Activated T-cell treated with anti-CD3 and anti-CD28 coated beads, Interleukin-2, amount 50 U/mL, for 24 hours (primary cell): ENCODE results near the gene RIOK1.
A peak's percentile ranks its signal among the peaks of the same experiment; 100 is the strongest.

Experiments used
- DNase-seq: peaks from one replicate; pipeline ENCODE4 v3.0.0-alpha.2; 2020
- H3K27ac Mint-ChIP-seq: 2 replicates; pipeline ENCODE4 v1.8.0; 2020; ENCODE audit warnings: mild to moderate bottlenecking, mixed read lengths
- H3K27me3 Mint-ChIP-seq: 2 replicates; pipeline ENCODE4 v1.8.0; 2020; ENCODE audit warnings: mixed read lengths
- H3K36me3 Mint-ChIP-seq: 2 replicates; pipeline ENCODE4 v1.8.0; 2020; ENCODE audit warnings: low read depth, mixed read lengths
- H3K4me1 Mint-ChIP-seq: 2 replicates; pipeline ENCODE4 v1.8.0; 2020; ENCODE audit warnings: low read depth, mixed read lengths
- H3K4me3 Mint-ChIP-seq: 2 replicates; pipeline ENCODE4 v1.8.0; 2020; ENCODE audit warnings: mild to moderate bottlenecking, moderate library complexity, mixed read lengths
- H3K9me3 Mint-ChIP-seq: 2 replicates; pipeline ENCODE4 v1.8.0; 2020; ENCODE audit warnings: mixed read lengths

The RIOK1 gene

GRCh38 chr6:7390226-7390878, 744 bp downstream of the RIOK1 start:
- H3K27me3 Mint-ChIP-seq, result no peaks in the 10 kb centered on the region
- peak; percentile 31 for DNase-seq
- H3K4me3 Mint-ChIP-seq, result peak overlapping the region; percentile 93
- peaks cover 62% of the 10 kb centered on the region for H3K36me3 Mint-ChIP-seq
- H3K27ac Mint-ChIP-seq, result peak overlapping the region; percentile 98
- H3K4me1 Mint-ChIP-seq, result peaks cover 45% of the 10 kb centered on the region
- H3K9me3 Mint-ChIP-seq, result no peaks in the 10 kb centered on the region

- no peaks in the 10 kb centered on the region for H3K27me3 Mint-ChIP-seq
- no peaks in the 10 kb centered on the region for H3K9me3 Mint-ChIP-seq
- DNase-seq, result no peak
- peaks cover 45% of the 10 kb centered on the region for H3K4me1 Mint-ChIP-seq
- peaks cover 70% of the 10 kb centered on the region for H3K36me3 Mint-ChIP-seq
- peak overlapping the region; percentile 98 for H3K27ac Mint-ChIP-seq
- peak overlapping the region; percentile 93 for H3K4me3 Mint-ChIP-seq
Observed at GRCh38 chr6:7391151-7391550, 1.5 kb downstream of the RIOK1 start.

GRCh38 chr6:7392402-7392801, 2.8 kb downstream of the RIOK1 start:
- Mint-ChIP-seq H3K9me3 (no peaks in the 10 kb centered on the region), H3K27me3 (no peaks in the 10 kb centered on the region), H3K27ac (peak overlapping the region; percentile 39), H3K36me3 (peaks cover 80% of the 10 kb centered on the region), H3K4me1 (peaks cover 45% of the 10 kb centered on the region), H3K4me3 (peak overlapping the region; percentile 93)
- DNase-seq, result no peak

DNA sequence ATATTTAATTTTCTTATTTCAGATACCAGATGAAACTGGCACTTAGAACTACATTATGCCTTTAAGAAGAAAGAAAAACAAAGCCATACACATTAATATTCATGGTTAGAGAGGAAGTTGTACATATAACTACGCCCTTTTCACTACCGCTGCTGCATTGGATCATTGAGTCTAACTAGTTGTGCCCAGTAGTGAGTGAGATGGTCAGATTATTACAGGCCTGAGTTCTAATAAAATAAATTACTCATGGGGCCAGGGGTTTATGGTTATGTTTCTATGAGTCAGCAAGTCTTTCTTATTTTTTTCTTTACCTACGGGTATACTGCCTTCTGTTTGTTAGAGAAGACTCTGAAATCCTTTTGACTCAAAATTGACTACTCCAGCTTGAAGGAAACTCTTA, 11.5 kb downstream of the RIOK1 start:
- DNase-seq, result no peak
- H3K4me3 Mint-ChIP-seq, result no peak overlapping the region
- H3K27ac Mint-ChIP-seq, result no peak overlapping the region
- H3K9me3 Mint-ChIP-seq, result no peaks in the 10 kb centered on the region
- H3K27me3 Mint-ChIP-seq, result no peaks in the 10 kb centered on the region
- peaks cover 96% of the 10 kb centered on the region for H3K36me3 Mint-ChIP-seq
- peaks cover 10% of the 10 kb centered on the region for H3K4me1 Mint-ChIP-seq

- H3K27ac Mint-ChIP-seq, result no peak overlapping the region
- H3K9me3 Mint-ChIP-seq, result no peaks in the 10 kb centered on the region
- no peak overlapping the region for H3K4me3 Mint-ChIP-seq
- peaks cover 99% of the 10 kb centered on the region for H3K36me3 Mint-ChIP-seq
- no peaks in the 10 kb centered on the region for H3K27me3 Mint-ChIP-seq
- no peak for DNase-seq
- H3K4me1 Mint-ChIP-seq, result peaks cover 9% of the 10 kb centered on the region
Observed at GRCh38 chr6:7402716-7403115, 13.1 kb downstream of the RIOK1 start.

- no peaks in the 10 kb centered on the region for H3K27me3 Mint-ChIP-seq
- H3K9me3 Mint-ChIP-seq, result no peaks in the 10 kb centered on the region
- no peak overlapping the region for H3K27ac Mint-ChIP-seq
- DNase-seq, result no peak
- H3K4me1 Mint-ChIP-seq, result peaks cover 2% of the 10 kb centered on the region
- no peak overlapping the region for H3K4me3 Mint-ChIP-seq
- peaks cover 97% of the 10 kb centered on the region for H3K36me3 Mint-ChIP-seq
Observed at GRCh38 chr6:7404546-7404945, 14.9 kb downstream of the RIOK1 start.

DNA sequence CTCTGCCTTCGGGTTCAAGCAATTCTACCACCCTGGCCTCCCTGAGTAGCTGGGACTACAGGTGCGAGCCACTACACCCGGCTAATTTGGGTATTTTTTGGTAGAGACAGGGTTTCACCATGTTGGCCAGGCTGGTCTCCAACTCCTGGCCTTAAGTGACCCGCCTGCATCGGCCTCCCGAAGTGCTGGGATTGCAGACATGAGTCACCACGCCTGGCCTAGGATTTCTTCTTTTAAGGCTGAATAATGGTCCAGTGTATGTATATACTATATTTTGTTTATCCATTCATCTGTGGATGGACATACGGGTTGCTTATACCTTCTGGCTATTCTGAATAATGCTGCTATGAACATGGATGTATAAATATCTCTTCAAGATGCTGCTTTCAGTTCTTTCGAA, 17.1 kb downstream of the RIOK1 start:
- H3K27me3 Mint-ChIP-seq, result no peaks in the 10 kb centered on the region
- H3K4me3 Mint-ChIP-seq, result no peak overlapping the region
- H3K9me3 Mint-ChIP-seq, result no peaks in the 10 kb centered on the region

DNA sequence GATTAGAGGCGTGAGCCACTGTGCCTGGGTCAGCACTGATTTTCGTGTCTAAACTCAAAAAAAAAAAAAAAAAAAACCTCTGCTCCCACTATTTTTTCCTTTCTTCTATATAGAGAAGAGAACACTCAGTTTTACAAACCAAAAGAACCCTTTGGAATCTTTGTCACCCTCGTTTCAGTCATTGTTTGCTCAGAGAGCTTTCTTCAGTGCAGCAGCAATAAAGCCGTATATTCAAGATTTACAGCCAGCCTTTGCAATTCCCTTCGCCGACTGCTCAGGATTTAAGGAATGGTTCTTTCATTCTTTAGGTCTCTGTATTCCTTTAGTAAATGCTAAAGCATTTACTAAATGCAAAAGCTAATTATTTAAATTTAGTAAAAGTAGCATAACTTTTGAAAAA, 20.1 kb downstream of the RIOK1 start:
- Mint-ChIP-seq H3K36me3 (peaks cover 96% of the 10 kb centered on the region), H3K27ac (no peak overlapping the region), H3K9me3 (no peaks in the 10 kb centered on the region), H3K4me1 (no peaks in the 10 kb centered on the region), H3K27me3 (no peaks in the 10 kb centered on the region), H3K4me3 (no peak overlapping the region)
- DNase-seq, result no peak

More for the DNA sequence above, 17.1 kb downstream of the RIOK1 start:
- Mint-ChIP-seq H3K4me1 (no peaks in the 10 kb centered on the region), H3K27ac (no peak overlapping the region), H3K36me3 (peaks cover 97% of the 10 kb centered on the region)
- no peak for DNase-seq

GRCh38 chr6:7410851-7411250, 21.2 kb downstream of the RIOK1 start:
- no peaks in the 10 kb centered on the region for H3K4me1 Mint-ChIP-seq
- DNase-seq, result no peak
- H3K4me3 Mint-ChIP-seq, result no peak overlapping the region
- H3K27me3 Mint-ChIP-seq, result no peaks in the 10 kb centered on the region
- H3K36me3 Mint-ChIP-seq, result peaks cover 96% of the 10 kb centered on the region
- no peaks in the 10 kb centered on the region for H3K9me3 Mint-ChIP-seq
- no peak overlapping the region for H3K27ac Mint-ChIP-seq

- Mint-ChIP-seq H3K4me3 (no peak overlapping the region), H3K9me3 (no peaks in the 10 kb centered on the region), H3K36me3 (peaks cover 96% of the 10 kb centered on the region), H3K4me1 (no peaks in the 10 kb centered on the region), H3K27ac (no peak overlapping the region), H3K27me3 (no peaks in the 10 kb centered on the region)
- no peak for DNase-seq
Observed at GRCh38 chr6:7411328-7411727, 21.7 kb downstream of the RIOK1 start.

- H3K4me3 Mint-ChIP-seq, result no peak overlapping the region
- H3K27ac Mint-ChIP-seq, result no peak overlapping the region
- H3K9me3 Mint-ChIP-seq, result no peaks in the 10 kb centered on the region
- peaks cover 93% of the 10 kb centered on the region for H3K36me3 Mint-ChIP-seq
- no peak for DNase-seq
- H3K27me3 Mint-ChIP-seq, result no peaks in the 10 kb centered on the region
- no peaks in the 10 kb centered on the region for H3K4me1 Mint-ChIP-seq
Observed at GRCh38 chr6:7413151-7413823, 23.7 kb downstream of the RIOK1 start.

DNA sequence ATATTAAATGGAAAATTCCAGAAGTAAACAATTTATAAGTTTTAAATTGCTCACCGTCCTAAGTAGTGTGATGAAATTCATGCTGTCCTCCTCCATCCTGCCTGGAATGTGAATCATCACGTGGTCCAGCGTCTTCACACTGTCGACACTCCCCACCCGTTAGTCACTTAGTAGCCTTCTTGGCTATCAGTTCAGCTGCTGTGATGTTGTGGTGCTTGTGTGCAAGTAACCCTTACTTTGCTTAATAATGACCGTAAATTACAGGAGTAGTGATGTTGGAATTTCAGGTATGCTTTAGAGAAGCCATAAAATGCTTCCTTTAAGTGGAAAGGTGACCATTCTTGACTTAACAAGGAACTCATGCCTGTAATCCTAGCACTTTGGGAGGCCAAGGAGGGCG, 25.2 kb downstream of the RIOK1 start:
- Mint-ChIP-seq H3K27ac (no peak overlapping the region), H3K27me3 (no peaks in the 10 kb centered on the region), H3K36me3 (peaks cover 94% of the 10 kb centered on the region), H3K9me3 (no peaks in the 10 kb centered on the region), H3K4me3 (no peak overlapping the region), H3K4me1 (no peaks in the 10 kb centered on the region)
- DNase-seq, result no peak

DNA sequence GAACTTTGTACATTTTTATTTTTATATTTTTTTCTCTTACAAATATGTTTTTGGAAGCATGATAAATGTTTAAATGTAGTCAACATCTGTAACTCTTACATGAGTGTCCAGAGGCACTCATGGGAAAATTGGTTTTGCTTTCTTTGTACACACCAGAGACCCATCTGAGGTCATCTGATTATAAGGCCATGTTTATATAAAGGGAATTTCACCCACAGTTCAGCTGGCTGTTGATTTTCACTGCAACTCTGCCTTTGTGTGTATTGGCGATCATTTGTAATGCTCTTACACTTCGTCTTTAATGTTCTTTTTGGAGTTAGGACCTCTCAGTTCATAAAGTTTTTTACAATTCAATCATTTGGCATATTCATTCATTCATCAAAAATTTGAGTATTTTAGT, 28.1 kb downstream of the RIOK1 start:
- Mint-ChIP-seq H3K4me3 (no peak overlapping the region), H3K9me3 (no peaks in the 10 kb centered on the region), H3K27me3 (no peaks in the 10 kb centered on the region), H3K4me1 (no peaks in the 10 kb centered on the region), H3K27ac (no peak overlapping the region), H3K36me3 (peaks cover 78% of the 10 kb centered on the region)
- DNase-seq, result no peak

DNA sequence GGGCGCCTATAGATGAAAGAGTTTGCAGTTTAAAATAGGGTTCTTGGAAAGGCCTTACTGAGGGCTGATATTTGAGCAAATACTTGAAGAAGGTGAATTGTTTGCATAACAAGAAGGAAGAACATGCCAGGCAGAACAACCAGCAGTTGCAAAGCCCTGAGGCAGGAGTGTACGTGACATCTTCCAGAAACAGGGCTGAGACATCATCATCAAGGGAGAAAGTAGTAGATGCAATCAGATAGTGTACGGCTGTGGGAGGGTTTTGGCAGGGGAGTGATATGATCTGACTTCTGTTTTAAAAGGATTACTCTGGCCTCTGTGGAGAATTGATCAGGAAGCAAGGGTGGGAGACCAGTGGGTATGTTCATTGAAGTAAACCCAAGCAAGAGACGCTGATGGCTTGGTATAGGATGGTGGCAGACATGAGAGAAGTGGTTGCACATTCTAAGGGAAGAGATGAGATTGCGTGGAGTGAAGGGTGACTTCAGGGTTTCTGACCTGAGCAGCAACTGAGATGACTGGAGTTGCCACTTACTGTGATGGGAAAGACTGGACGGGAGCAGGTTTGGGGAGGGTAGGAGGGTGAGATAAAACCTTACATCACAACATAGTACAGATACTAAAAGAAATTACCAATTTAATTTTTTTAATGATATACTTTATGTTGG, 28.8 kb downstream of the RIOK1 start:
- Mint-ChIP-seq H3K4me1 (no peaks in the 10 kb centered on the region), H3K9me3 (no peaks in the 10 kb centered on the region), H3K4me3 (no peak overlapping the region), H3K27ac (no peak overlapping the region), H3K27me3 (no peaks in the 10 kb centered on the region), H3K36me3 (peaks cover 72% of the 10 kb centered on the region)
- no peak for DNase-seq

DNA sequence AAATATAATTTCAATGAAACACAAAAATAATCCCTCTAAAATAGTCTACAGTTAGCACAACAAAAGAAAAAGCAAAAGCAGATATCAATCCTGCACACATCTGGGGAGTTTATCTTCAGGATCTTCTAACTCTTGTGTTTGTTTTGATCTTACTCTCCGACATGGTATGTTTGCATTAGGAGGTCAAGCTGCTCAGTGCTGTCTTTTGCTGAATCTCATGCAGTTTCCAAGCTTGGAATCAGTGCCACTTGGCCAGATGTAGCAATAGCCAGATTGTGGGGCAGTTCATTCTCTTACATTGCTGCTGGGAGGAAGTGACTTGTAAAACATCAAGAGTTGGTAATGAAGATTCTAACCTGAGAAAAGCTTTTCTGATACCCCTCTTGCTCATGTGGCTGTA, 29.5 kb downstream of the RIOK1 start:
- H3K4me1 Mint-ChIP-seq, result no peaks in the 10 kb centered on the region
- H3K36me3 Mint-ChIP-seq, result peaks cover 65% of the 10 kb centered on the region
- H3K4me3 Mint-ChIP-seq, result no peak overlapping the region
- H3K9me3 Mint-ChIP-seq, result no peaks in the 10 kb centered on the region
- no peak overlapping the region for H3K27ac Mint-ChIP-seq
- no peak for DNase-seq
- no peaks in the 10 kb centered on the region for H3K27me3 Mint-ChIP-seq
